ENCODE measurements around the gene IPCEF1. TPM values are rescaled to one million over a fixed set of nuclear protein-coding genes. Genes with fewer than 3 reads are reported as not detected.

The IPCEF1 gene
- total RNA-seq, 4 donors from 2014 or later, result 3.1 to 9.7 (median 3.4) TPM

GRCh38 chr6:154390034-154390433 lies 33.4 kb upstream of the IPCEF1 start:
- TF ChIP-seq, protein P1, sequence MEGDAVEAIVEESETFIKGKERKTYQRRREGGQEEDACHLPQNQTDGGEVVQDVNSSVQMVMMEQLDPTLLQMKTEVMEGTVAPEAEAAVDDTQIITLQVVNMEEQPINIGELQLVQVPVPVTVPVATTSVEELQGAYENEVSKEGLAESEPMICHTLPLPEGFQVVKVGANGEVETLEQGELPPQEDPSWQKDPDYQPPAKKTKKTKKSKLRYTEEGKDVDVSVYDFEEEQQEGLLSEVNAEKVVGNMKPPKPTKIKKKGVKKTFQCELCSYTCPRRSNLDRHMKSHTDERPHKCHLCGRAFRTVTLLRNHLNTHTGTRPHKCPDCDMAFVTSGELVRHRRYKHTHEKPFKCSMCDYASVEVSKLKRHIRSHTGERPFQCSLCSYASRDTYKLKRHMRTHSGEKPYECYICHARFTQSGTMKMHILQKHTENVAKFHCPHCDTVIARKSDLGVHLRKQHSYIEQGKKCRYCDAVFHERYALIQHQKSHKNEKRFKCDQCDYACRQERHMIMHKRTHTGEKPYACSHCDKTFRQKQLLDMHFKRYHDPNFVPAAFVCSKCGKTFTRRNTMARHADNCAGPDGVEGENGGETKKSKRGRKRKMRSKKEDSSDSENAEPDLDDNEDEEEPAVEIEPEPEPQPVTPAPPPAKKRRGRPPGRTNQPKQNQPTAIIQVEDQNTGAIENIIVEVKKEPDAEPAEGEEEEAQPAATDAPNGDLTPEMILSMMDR (IDR thresholded peaks at IDR 0.05), result no peak
- TF ChIP-seq POLR2A (IDR thresholded peaks at IDR 0.05), result no peak
- Histone ChIP-seq H3K4me1 (no peaks in the 10 kb centered on the region), H3K27me3 (no peaks in the 10 kb centered on the region), H3K9me3 (no peaks in the 10 kb centered on the region), H3K27ac (no peak overlapping the region), H3K4me3 (no peak overlapping the region), H3K36me3 (no peaks in the 10 kb centered on the region)
- DNase-seq, result no peak
- intact Hi-C loops (cut with DNase I; ENCODE audit: low total_unique reads), result no loop called here

GRCh38 chr6:154388803-154389202 lies 32.2 kb upstream of the IPCEF1 start:
- Histone ChIP-seq H3K9me3 (no peaks in the 10 kb centered on the region), H3K4me3 (no peak overlapping the region), H3K27me3 (no peaks in the 10 kb centered on the region), H3K4me1 (no peaks in the 10 kb centered on the region), H3K27ac (no peak overlapping the region), H3K36me3 (no peaks in the 10 kb centered on the region)
- no peak for DNase-seq
- intact Hi-C loops (cut with DNase I; ENCODE audit: low total_unique reads), result no loop called here
- no peak for TF ChIP-seq POLR2A (IDR thresholded peaks at IDR 0.05)
- TF ChIP-seq, protein P1 (IDR thresholded peaks at IDR 0.05), result no peak

- Histone ChIP-seq H3K27me3 (no peaks in the 10 kb centered on the region), H3K4me3 (no peak overlapping the region), H3K4me1 (no peaks in the 10 kb centered on the region), H3K36me3 (no peaks in the 10 kb centered on the region), H3K27ac (no peak overlapping the region), H3K9me3 (no peaks in the 10 kb centered on the region)
- intact Hi-C loops (cut with DNase I; ENCODE audit: low total_unique reads), result no loop called here
- TF ChIP-seq, protein P1 (IDR thresholded peaks at IDR 0.05), result no peak
- TF ChIP-seq POLR2A (IDR thresholded peaks at IDR 0.05), result no peak
- DNase-seq, result no peak
Observed at GRCh38 chr6:154386848-154387717, 30.5 kb upstream of the IPCEF1 start.

- no peak for TF ChIP-seq POLR2A (IDR thresholded peaks at IDR 0.05)
- TF ChIP-seq, protein P1 (IDR thresholded peaks at IDR 0.05), result no peak
- DNase-seq, result no peak
- H3K27me3 ChIP-seq, result no peaks in the 10 kb centered on the region
- H3K4me3 ChIP-seq, result no peak overlapping the region
- no peaks in the 10 kb centered on the region for H3K9me3 ChIP-seq
- intact Hi-C loops (cut with DNase I; ENCODE audit: low total_unique reads), result no loop called here
- no peaks in the 10 kb centered on the region for H3K36me3 ChIP-seq
- H3K27ac ChIP-seq, result no peak overlapping the region
- no peaks in the 10 kb centered on the region for H3K4me1 ChIP-seq
Observed at GRCh38 chr6:154384191-154384590, 27.6 kb upstream of the IPCEF1 start.

DNA sequence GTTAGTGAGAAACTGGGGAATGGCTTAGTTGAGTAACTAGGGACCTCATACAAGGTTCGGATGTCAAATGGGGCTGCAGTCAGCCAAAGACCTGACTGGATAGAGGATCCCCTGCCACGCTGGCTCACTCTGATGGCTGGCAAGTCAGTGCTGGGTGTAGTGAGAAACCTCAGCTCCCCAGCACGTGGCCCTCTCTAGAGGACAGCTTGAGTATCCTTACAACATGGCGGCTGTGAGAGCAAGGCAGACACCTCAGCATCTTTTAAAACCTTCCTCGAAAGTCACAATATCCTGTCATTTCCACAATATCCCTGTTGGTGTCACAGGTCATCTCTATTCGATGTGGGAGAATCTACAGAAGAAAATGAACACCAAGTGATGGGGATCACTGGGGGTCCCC lies 26.7 kb upstream of the IPCEF1 start:
- Histone ChIP-seq H3K27me3 (no peaks in the 10 kb centered on the region), H3K27ac (no peak overlapping the region), H3K36me3 (no peaks in the 10 kb centered on the region), H3K4me3 (no peak overlapping the region), H3K4me1 (no peaks in the 10 kb centered on the region), H3K9me3 (no peaks in the 10 kb centered on the region)
- TF ChIP-seq, protein P1 (IDR thresholded peaks at IDR 0.05), result no peak
- no peak for TF ChIP-seq POLR2A (IDR thresholded peaks at IDR 0.05)
- no peak for DNase-seq
- intact Hi-C loops (cut with DNase I; ENCODE audit: low total_unique reads), result no loop called here
